Suprapubic skin (tissue), 4 donors: Measurements from ENCODE around the gene SLC36A3.

ENCODE experiments used
- EP300 ChIP-seq: sonication (generic); formaldehyde crosslinking; IDR thresholded peaks from one replicate; pipeline ENCODE4 v1.6.1; 2017; ENCODE audit warnings: antibody characterized with exemption
- POLR2A ChIP-seq, 2 donors: fragments of 450-650 bp; IDR thresholded peaks; one replicate each; pipeline ENCODE4 v1.6.1; 2017; ENCODE audit warnings: antibody characterized with exemption in 2 of 2, mild to moderate bottlenecking in 2 of 2, moderate library complexity in 2 of 2
- POLR2AphosphoS5 ChIP-seq, 3 donors: sonication (generic); formaldehyde crosslinking; IDR thresholded peaks; one replicate each; pipeline ENCODE4 v1.6.1; 2017; ENCODE audit warnings: antibody characterized with exemption in 3 of 3
- TF ChIP-seq, protein P1 (sequence below), 2 donors: fragments of 200-600 bp in 1 of 2; fragments of 450-650 bp in 1 of 2; sonication (generic) in 1 of 2; IDR thresholded peaks; one replicate each; pipeline ENCODE4 v1.5.1; 2016 to 2019; ENCODE audit warnings: antibody characterized with exemption in 2 of 2, mild to moderate bottlenecking in 1 of 2, moderate library complexity in 1 of 2

DNA sequence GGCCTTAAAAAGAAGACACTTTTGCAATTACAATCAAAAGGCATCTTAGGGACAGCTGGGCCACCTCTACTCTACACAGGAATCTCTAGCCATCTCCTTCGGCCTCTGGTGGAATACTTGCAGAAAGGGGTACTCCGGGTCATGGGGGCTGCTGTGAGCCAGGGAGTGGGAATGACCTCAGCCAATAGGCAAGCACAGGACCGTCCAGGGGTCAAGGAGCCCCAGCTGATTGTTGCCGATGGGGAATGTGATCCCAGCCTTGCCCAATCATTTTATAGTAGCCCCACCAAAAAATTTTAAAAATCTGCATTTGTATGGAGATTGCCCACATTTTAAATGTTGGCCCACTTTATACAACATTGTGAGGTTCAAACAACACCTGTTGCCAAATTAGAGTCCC lies 16.9 kb upstream of the SLC36A3 start:
- TF ChIP-seq, protein P1, sequence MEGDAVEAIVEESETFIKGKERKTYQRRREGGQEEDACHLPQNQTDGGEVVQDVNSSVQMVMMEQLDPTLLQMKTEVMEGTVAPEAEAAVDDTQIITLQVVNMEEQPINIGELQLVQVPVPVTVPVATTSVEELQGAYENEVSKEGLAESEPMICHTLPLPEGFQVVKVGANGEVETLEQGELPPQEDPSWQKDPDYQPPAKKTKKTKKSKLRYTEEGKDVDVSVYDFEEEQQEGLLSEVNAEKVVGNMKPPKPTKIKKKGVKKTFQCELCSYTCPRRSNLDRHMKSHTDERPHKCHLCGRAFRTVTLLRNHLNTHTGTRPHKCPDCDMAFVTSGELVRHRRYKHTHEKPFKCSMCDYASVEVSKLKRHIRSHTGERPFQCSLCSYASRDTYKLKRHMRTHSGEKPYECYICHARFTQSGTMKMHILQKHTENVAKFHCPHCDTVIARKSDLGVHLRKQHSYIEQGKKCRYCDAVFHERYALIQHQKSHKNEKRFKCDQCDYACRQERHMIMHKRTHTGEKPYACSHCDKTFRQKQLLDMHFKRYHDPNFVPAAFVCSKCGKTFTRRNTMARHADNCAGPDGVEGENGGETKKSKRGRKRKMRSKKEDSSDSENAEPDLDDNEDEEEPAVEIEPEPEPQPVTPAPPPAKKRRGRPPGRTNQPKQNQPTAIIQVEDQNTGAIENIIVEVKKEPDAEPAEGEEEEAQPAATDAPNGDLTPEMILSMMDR (IDR thresholded peaks at IDR 0.05): no peak
- TF ChIP-seq POLR2A (IDR thresholded peaks at IDR 0.05): no peak
- TF ChIP-seq POLR2AphosphoS5 (IDR thresholded peaks at IDR 0.05): no peak
- no peak for TF ChIP-seq EP300
